Upper lobe of right lung (tissue), 1 donor: ENCODE results near the gene DDR2. TPM values are rescaled to one million over a fixed set of nuclear protein-coding genes. Genes with fewer than 3 reads are reported as not detected.

Experiments
- ATAC-seq: fragments of 200-7000 bp; cut with Tn5 transposase; one replicate; pipeline ENCODE4 v1.9.1; 2020; ENCODE audit warnings: mild to moderate bottlenecking, moderate library complexity
- DNase-seq: peaks from one replicate; pipeline ENCODE4 v3.0.0-alpha.2; 2020
- H3K27ac ChIP-seq: fragments of 200-600 bp; one replicate; pipeline ENCODE4 v1.8.0; 2022
- H3K27me3 ChIP-seq: fragments of 200-600 bp; one replicate; pipeline ENCODE4 v1.8.0; 2022; ENCODE audit warnings: mild to moderate bottlenecking
- H3K36me3 ChIP-seq: fragments of 200-600 bp; one replicate; pipeline ENCODE4 v1.8.0; 2022
- H3K4me1 ChIP-seq: fragments of 200-600 bp; one replicate; pipeline ENCODE4 v1.8.0; 2022
- H3K4me3 ChIP-seq: fragments of 200-600 bp; one replicate; pipeline ENCODE4 v1.8.0; 2022; ENCODE audit warnings: mild to moderate bottlenecking
- H3K9me3 ChIP-seq: fragments of 200-600 bp; one replicate; pipeline ENCODE4 v1.8.0; 2022
- CTCF ChIP-seq: fragments of 200-600 bp; IDR thresholded peaks from one replicate; pipeline ENCODE4 v1.8.0; 2022; ENCODE audit warnings: antibody characterized with exemption
- intact Hi-C: fragments of 100-400 bp; cut with DNase I; formaldehyde crosslinking; loops from one replicate; pipeline ENCODE4 v1.11.0; 2022
- total RNA-seq: library from RNA; stranded (reverse); fragmentation: NEBNext Ultra II Directional; extraction: Animal tissue kit (Norgen Biotek cat#: 25700); gene quantifications from one replicate; pipeline ENCODE4 v1.2.1, GENCODE V29; 2021
- donor health status: DM: no; HTN: yes; CAD: no; lungs with severe emphysema.

The DDR2 gene
- total RNA-seq, 1 donor from 2014 or later: 44.6 TPM

- DNase-seq (no peak), ATAC-seq (no peak)
- H3K4me1 ChIP-seq: peaks cover 46% of the 10 kb centered on the region
- peak overlapping the region; percentile 55 for H3K27ac ChIP-seq
- no peak overlapping the region for H3K4me3 ChIP-seq
- H3K9me3 ChIP-seq: no peaks in the 10 kb centered on the region
- no peak for TF ChIP-seq CTCF
- no peaks in the 10 kb centered on the region for H3K36me3 ChIP-seq
- H3K27me3 ChIP-seq: no peaks in the 10 kb centered on the region
- intact Hi-C loops: no loop called here
Measured at GRCh38 chr1:162712317-162713029, 80.2 kb downstream of the DDR2 start.

- no peaks in the 10 kb centered on the region for H3K27me3 ChIP-seq
- H3K36me3 ChIP-seq: no peaks in the 10 kb centered on the region
- no peak for TF ChIP-seq CTCF
- intact Hi-C loops: no loop called here
- H3K4me3 ChIP-seq: no peak overlapping the region
- no peak overlapping the region for H3K27ac ChIP-seq
- DNase-seq (no peak), ATAC-seq (peak; percentile 25)
- no peaks in the 10 kb centered on the region for H3K9me3 ChIP-seq
- H3K4me1 ChIP-seq: peaks cover 20% of the 10 kb centered on the region
Measured at GRCh38 chr1:162716123-162716522, 83.9 kb downstream of the DDR2 start.

GRCh38 chr1:162716552-162716951 is 84.3 kb downstream of the DDR2 start:
- Histone ChIP-seq H3K4me1 (peaks cover 17% of the 10 kb centered on the region), H3K9me3 (no peaks in the 10 kb centered on the region), H3K36me3 (no peaks in the 10 kb centered on the region), H3K4me3 (no peak overlapping the region), H3K27me3 (no peaks in the 10 kb centered on the region), H3K27ac (no peak overlapping the region)
- intact Hi-C loops: no loop called here
- no peak for DNase-seq
- no peak for ATAC-seq
- TF ChIP-seq CTCF: no peak

- Histone ChIP-seq H3K4me1 (peaks cover 5% of the 10 kb centered on the region), H3K4me3 (no peak overlapping the region), H3K36me3 (no peaks in the 10 kb centered on the region), H3K27ac (no peak overlapping the region), H3K27me3 (no peaks in the 10 kb centered on the region), H3K9me3 (no peaks in the 10 kb centered on the region)
- intact Hi-C loops: no loop called here
- DNase-seq: no peak
- no peak for TF ChIP-seq CTCF
- ATAC-seq: no peak
Measured at GRCh38 chr1:162717548-162718184, 85.4 kb downstream of the DDR2 start.

GRCh38 chr1:162719678-162720077 is 87.4 kb downstream of the DDR2 start:
- no peaks in the 10 kb centered on the region for H3K4me1 ChIP-seq
- H3K9me3 ChIP-seq: no peaks in the 10 kb centered on the region
- intact Hi-C loops: no loop called here
- TF ChIP-seq CTCF: no peak
- H3K36me3 ChIP-seq: no peaks in the 10 kb centered on the region
- ATAC-seq (no peak), DNase-seq (no peak)
- H3K27me3 ChIP-seq: no peaks in the 10 kb centered on the region
- no peak overlapping the region for H3K27ac ChIP-seq
- H3K4me3 ChIP-seq: no peak overlapping the region
